ENCODE data around the gene SHC3.

Gene SHC3

DNA sequence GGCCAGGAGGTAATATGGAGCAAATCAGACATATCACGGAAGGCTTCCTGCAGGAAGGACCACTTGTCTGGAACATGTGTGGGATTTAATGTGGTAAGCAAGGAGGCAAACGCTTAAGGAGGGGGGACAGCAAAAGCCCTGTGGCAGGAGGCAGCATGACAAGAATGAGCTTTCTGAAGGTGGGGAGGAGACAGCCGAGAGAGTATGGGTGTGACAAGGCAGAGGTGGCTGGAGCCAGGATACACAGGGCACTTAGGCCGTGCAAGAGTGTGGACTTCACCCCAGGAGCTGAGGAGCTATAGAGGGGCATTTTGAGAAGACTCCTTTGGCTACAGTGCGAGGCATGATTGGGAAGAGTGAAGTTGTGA lies 201.7 kb downstream of the SHC3 start:
- no peak for DNase-seq

DNA sequence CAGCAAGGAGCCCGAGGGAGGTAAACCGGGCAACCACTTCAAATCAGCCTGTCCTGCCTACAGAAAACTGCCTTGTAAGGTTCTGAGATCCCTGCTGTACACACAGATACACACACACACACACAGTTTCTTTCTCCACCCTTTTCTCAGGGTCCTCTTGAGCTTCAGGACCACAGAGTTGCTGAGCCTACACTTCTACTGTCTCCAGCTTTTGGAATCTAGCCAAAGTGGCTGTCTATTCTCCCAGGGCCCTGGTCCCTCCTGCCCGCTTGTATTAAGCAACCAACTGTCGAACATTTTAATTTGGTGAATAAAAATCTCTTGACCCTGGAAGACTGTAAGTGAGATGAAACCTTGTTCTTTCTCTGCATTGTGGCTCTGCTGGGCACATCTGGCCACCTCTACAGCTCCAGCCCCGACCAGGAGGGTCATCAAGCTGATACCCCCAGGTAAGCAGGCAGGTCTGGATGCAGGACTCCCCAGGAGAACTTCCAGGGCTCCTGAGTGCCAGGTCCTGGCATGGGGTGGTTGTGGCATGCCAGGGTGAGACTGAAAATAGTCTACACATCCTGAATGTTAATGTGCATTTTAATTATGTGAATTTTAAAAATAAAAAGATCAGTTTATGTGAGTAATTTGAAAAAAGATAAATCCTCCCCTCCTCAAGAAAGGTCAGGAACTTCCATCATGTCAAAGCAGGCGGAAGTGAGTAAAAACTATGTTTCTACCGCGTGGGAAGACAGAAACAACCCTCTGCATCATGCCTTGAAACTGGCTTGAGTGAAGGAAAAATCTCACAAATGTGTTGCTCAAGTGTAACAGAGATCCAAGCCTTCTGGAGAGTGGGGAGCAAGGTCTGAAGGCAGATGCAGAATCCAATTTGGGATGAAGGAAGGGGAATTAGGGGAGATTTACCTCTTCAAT lies 202.4 kb downstream of the SHC3 start:
- DNase-seq = no peak

DNA sequence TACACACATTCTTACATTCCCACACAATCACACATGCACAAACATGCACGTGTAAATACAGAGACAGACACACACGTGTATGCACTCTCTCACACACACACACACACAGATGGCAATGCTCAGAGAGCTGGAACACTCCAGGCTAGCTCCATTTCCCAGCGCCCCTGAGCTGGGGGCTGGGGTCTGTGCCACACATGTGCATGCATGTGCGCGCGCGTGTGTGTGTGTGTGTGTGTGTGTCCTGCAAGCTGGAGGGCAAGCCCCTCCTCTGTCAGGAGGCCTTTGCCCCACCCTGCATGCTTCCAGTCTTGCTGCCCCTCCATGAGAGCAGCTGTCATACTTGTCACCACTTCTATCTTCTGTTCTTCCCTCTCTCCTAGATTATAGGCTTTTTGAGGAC lies 204.0 kb downstream of the SHC3 start:
- no peak for DNase-seq

DNA sequence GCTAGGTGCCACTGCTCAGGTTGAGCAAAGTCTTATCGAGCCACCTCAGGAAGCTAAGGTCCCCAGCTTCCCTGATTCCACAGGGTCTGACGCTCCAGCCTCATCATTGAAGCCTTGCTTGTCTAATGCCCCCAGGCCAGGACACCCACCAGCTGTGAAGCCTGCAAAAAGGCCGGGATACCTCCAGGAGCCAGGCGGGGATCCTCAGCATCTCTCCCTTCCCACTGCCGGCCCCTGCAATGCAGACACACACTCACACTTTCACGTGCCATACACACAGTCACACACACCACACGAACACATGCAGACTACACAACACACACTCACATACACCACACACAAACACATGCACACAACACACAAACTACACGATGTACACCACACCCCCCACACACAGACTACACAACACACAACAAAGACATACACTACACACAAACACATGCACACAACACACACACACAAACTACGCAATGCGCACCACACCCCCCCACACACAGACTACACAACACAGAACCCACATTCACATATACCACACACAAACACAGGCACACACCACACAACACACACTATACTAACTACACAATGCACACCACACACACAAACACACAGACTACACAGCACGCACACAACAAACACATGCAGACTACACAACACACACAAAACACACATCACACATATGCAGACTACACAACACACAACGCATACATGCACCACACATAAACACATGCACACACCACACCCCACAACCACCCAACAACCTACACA lies 205.2 kb downstream of the SHC3 start:
- no peak for DNase-seq

DNA sequence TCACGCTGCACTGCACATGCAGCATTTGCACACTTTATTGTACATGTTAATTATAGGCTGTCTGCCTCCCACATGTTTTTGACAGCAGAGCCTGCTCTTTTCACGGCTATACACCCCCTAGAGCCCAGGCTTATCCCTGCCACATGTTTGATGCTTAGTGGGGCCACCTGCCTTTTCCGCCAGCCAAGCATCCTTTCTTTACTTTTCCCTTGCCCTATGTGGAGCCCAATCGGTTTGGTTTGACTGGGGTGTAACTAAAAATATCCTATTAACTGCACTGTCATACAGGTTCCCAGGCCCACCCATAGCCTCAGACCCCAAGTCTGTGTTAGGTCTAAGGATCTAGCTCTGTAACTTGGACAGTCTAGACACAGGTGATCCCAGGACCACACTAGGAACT lies 206.2 kb downstream of the SHC3 start:
- no peak for DNase-seq

DNA sequence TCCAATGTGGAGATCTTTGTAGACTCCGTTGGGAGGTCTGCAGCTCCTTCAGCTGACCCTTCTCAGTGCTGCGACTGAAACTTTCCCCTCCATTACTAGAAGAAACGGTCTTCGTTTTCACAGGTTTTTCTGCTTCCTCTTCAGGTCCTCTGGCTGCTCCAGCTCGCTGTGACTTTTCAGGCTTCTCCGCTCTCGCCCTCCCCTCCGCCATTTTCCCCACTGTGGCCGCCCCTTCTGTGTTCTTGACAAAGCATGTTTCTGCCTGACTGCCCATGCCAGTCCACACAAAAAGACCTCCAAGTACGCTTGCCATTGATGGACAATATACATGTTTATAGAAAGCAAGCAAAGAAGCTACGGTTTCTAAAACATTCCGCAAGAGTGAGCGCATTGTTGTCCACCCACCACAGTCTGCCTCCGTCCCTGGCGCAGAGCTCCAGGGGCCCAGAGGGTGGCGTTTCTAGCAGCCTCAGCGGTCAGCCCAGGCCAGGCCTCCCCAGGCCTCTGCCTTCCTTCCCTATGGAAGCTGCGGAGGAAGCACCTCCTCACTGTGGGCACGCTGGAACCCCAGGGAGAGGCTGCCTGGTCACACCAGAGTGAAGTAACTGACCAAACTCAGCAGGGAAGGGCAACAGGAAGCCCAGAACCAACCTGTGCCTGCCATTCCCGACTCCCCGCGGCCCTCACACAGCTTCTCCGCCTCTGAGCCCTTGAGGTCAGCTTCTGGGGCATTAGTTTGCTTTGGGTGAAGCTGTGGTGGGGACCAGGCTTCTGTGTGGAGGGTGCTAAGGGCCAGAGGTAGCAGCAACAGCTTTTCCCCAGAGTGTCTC lies 207.3 kb downstream of the SHC3 start:
- no peak for DNase-seq

DNA sequence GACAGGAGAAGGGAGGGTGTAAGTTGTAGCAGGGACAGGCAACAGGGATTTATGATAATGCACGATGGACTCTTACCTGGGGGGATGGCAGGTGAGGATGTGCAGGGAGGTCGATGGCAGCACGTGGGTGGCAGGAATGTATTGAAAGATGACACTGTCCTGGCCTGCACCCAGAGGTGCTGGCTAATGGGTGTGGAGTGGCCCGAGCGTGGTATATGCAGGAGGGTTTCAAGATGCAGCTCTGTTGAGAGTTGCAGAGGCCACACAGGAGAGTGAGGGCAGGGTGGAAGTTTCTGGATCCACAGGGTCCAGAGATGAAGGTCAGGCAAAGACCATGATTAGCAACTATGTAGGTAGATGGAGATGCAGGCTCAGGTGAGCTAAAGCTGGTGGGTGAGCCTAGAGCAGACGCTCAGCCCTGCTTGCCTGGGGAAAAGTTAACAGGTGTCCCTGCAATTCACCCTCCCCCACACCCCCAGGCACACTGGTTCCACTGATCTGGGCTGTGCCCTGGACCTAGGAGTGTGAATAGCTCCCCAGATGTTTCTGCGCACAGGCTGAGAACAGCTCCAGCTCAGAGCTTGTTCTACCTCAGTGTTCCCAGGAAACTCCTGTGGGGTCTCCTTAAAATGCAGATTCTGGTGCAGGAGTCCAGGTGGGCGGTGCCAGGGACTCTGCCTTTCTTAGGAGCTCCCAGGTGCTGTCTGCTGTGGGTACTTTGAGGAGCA lies 208.8 kb downstream of the SHC3 start:
- DNase-seq = no peak

DNA sequence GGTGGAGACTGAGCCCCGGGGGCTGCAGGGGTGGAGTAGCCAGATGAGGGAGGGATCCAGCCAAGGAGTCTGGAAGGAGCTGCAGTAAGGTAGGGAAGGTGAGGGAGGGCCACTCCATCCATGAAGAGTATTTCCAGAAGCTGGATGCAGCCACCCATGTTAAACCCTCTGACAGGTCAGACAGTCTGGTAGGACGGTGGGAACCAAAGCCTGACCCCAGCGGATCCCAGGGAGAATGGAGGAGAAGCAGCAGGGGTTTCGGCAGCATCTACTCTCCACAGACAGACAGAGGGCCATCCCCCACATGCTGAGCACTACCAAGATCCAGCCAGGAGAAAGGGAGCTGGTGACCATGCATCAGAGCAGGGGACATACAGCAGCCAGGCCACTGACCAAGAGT lies 209.8 kb downstream of the SHC3 start:
- no peak for DNase-seq

DNA sequence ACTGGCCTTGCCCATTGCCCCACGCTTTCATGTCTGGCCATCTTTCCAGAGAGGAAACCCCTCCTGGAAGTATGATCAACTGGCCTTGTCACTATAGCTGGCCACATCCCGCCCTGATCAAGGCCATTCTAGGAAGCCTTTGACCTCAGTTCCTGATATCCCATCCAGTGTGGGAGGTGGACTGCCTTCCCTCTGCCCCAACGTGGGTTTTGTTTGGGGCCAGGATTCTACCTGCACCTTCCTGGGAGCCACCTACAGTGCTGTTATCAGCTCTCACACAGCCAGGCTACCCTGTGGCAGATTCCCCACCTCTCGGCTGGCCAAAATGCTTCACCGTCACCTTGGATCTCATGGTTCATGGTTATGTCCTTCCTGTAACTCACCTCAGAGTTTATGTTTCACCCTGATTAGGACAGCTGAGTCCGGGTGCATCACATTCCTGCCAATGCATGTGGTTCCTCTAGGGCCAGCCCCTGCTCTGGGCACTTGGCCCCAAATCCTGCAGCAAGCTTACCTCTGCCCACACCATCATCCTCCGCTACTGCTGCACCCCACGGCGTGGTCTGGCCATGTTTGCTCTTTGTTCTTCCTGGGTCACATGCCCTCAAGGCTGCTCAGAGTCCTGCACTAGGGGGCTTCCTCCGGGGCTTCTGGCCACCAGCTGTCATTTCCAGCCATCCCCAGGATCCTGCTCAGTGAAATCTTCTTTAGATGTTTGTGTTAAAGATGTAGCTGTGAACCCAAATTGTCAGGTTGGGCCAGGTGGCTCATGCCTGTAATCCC lies 211.5 kb downstream of the SHC3 start:
- no peak for DNase-seq

DNA sequence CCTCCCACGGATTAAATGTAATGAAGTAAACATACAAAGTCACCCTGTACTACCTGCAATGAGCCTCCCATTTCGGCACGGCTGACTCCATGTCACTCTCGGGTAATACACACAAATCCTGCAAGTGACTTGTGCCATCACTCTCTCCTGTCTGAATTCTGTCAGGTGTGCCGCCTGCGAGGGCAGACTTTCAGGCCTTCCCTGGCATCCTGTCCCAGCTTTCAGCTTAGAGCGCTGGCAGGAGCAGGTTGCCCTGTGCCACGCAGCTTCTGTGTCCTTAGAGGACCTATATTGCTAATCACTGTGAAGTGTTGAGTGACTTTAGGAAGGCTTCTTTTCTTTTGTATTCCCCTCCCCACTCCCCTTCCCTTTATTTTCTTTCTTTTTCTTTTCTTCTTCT lies 213.1 kb downstream of the SHC3 start:
- DNase-seq = no peak

DNA sequence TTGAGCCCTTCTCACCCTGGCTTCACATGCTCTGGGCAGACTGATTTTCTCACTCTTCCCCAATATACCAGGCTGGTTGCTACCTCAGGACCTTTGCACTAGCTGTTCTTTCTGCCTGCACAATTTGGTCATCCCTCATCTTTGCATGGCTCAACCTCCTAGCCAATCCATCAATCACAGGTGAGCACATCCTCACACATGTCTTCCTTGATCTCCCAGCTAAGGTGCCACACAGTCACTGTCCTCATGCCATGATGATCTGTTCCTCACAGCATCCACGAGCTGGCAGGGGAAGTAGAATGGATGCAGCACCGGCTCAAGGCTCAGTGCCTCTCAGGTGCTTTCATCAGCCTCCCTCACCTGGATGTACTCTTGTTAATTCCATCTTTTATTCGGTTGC lies 218.0 kb downstream of the SHC3 start:
- DNase-seq = no peak

DNA sequence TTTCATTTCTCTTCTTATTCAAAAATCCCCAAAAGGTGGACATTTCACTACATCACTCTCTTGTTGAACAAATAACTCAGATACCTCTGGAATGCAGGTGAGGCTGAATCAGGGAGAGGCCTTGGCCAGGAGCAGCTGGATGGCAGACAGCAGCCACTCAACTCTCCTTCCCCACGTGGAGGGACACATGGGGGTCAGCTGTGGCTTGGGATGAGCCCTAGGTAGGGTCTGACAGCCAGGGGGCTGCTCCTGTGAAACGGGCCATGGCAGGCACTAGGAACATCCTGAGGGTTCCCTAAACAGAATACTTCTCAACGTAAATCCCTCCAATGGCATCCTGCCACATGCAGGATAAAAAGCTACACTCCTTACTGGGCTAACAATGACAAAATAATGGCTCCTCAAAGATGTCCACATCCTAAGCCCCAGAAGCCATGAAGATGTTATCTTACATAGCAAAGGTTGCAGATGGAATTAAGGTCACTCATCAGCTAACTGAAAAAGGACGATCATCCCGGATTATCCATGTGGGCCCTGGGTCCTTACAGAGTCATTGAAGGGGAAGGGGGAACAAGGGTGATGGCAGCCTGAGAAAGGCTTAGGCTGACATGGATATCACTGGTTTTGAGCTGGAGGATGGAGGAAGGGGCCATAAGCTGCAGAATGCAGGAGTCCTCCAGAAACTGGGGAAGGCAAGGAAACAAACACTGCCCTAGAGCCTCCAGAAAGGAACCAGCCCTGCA lies 218.7 kb downstream of the SHC3 start:
- DNase-seq = no peak

DNA sequence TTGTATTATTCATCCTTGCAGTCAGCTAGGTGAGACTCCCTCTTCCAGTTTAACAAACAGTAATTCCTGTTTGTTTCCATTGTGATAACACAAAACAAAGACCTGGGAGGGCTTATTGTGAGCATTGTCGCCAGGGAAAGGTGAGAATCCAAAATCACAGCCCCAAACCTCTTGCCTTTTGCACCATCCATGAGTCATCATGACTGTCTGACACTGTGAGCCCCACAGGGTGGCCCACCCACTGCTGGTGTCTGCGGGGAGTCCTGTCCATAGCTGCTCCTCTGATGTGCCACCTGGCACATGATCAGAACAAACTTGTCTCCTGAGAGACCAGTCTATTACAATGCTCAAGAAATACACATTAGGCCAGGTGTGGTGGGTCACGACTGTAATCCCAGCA lies 221.1 kb downstream of the SHC3 start:
- no peak for DNase-seq

All from activated T-cell treated with anti-CD3 and anti-CD28 coated beads, Interleukin-2, amount 50 U/mL, for 48 hours (primary cell).